ENCODE data around the gene CXCL12. TPM values are rescaled to one million over a fixed set of nuclear protein-coding genes. Genes with fewer than 3 reads are reported as not detected.

The CXCL12 gene
- polyA plus RNA-seq, 1 donor from 2014 or later: 0.14 TPM

DNA sequence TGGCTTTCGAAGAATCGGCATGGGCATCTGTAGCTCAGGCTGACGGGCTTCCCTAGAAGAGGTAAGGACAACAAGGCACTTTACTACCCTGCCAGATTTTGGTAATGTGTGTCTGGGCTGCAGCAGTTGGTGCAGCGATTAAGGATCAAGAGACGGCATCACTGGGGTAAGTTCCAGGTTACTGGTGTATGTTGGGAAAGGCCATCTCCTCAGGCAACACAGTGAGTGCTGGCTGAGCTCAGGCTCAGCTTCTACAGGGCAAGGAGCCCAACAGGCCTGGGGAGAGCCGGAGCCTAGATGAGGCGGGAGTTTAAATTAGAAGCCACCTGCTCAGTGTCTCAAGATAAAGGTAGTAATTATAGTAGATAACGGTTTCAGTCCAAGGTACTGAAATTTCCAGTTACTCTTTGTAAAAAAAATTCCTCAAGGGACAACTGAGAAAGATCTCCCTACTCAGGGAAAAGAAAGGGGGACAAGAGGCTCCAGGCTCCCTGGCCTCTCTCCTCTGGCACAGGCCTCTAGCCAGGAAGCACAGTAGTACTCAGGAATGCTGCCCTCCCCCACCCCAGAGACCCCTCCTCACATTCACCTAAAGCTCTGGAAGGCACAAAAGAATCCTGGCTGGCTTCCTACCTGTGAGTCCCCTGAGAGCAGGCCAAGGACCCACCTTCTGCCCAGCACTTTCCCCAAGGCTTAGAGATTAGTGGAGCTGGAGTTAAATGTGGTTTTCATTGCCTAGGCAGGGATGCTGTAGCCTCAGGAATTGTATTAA lies 3.9 kb downstream of the CXCL12 start:
- no peak overlapping the region for H3K4me3 ChIP-seq (ENCODE audit: low read length)
- H3K9ac ChIP-seq (ENCODE audit: low read length): no peak overlapping the region
- TF ChIP-seq, protein P1, sequence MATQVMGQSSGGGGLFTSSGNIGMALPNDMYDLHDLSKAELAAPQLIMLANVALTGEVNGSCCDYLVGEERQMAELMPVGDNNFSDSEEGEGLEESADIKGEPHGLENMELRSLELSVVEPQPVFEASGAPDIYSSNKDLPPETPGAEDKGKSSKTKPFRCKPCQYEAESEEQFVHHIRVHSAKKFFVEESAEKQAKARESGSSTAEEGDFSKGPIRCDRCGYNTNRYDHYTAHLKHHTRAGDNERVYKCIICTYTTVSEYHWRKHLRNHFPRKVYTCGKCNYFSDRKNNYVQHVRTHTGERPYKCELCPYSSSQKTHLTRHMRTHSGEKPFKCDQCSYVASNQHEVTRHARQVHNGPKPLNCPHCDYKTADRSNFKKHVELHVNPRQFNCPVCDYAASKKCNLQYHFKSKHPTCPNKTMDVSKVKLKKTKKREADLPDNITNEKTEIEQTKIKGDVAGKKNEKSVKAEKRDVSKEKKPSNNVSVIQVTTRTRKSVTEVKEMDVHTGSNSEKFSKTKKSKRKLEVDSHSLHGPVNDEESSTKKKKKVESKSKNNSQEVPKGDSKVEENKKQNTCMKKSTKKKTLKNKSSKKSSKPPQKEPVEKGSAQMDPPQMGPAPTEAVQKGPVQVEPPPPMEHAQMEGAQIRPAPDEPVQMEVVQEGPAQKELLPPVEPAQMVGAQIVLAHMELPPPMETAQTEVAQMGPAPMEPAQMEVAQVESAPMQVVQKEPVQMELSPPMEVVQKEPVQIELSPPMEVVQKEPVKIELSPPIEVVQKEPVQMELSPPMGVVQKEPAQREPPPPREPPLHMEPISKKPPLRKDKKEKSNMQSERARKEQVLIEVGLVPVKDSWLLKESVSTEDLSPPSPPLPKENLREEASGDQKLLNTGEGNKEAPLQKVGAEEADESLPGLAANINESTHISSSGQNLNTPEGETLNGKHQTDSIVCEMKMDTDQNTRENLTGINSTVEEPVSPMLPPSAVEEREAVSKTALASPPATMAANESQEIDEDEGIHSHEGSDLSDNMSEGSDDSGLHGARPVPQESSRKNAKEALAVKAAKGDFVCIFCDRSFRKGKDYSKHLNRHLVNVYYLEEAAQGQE (IDR thresholded peaks at IDR 0.05; ENCODE audit: borderline replicate concordance): no peak
- TF ChIP-seq TAF1 (IDR thresholded peaks at IDR 0.05; ENCODE audit: low read depth) (no peak), POLR2AphosphoS5 (IDR thresholded peaks at IDR 0.05) (no peak), EP300 (conservative IDR thresholded peaks at IDR 0.05; ENCODE audit: poor library complexity, severe bottlenecking) (no peak), SMC3 (conservative IDR thresholded peaks at IDR 0.05; ENCODE audit: poor library complexity) (no peak), MXI1 (conservative IDR thresholded peaks at IDR 0.05; ENCODE audit: poor library complexity, severe bottlenecking) (no peak), EZH2 (IDR thresholded peaks at IDR 0.05; ENCODE audit: borderline replicate concordance, insufficient read depth, low read length, poor library complexity, severe bottlenecking) (no peak), RAD21 (conservative IDR thresholded peaks at IDR 0.05) (no peak)
- TF ChIP-seq, protein P2, sequence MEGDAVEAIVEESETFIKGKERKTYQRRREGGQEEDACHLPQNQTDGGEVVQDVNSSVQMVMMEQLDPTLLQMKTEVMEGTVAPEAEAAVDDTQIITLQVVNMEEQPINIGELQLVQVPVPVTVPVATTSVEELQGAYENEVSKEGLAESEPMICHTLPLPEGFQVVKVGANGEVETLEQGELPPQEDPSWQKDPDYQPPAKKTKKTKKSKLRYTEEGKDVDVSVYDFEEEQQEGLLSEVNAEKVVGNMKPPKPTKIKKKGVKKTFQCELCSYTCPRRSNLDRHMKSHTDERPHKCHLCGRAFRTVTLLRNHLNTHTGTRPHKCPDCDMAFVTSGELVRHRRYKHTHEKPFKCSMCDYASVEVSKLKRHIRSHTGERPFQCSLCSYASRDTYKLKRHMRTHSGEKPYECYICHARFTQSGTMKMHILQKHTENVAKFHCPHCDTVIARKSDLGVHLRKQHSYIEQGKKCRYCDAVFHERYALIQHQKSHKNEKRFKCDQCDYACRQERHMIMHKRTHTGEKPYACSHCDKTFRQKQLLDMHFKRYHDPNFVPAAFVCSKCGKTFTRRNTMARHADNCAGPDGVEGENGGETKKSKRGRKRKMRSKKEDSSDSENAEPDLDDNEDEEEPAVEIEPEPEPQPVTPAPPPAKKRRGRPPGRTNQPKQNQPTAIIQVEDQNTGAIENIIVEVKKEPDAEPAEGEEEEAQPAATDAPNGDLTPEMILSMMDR (IDR thresholded peaks at IDR 0.05; ENCODE audit: poor library complexity, severe bottlenecking): no peak
- H3K9me2 ChIP-seq (ENCODE audit: insufficient read depth, low read length): no peaks in the 10 kb centered on the region
- H3K36me3 ChIP-seq (ENCODE audit: insufficient read depth, low read length): no peaks in the 10 kb centered on the region
- no peaks in the 10 kb centered on the region for H3K79me2 ChIP-seq (replicated peaks; ENCODE audit: insufficient read depth, low read length)
- no peak overlapping the region for H3K4me2 ChIP-seq (ENCODE audit: low read length)
- H3F3A ChIP-seq (ENCODE audit: insufficient read depth, low read length, poor library complexity, severe bottlenecking): peaks cover 2% of the 10 kb centered on the region
- H3K27ac ChIP-seq (ENCODE audit: low read length): no peak overlapping the region
- H4K20me1 ChIP-seq (ENCODE audit: insufficient read depth): no peaks in the 10 kb centered on the region
- no peak overlapping the region for H2AFZ ChIP-seq (ENCODE audit: low read depth, low read length)
- peaks cover 34% of the 10 kb centered on the region for H3K27me3 ChIP-seq (ENCODE audit: insufficient read depth, low read depth, low read length)
- H3K9me3 ChIP-seq (ENCODE audit: low read length): no peaks in the 10 kb centered on the region

DNA sequence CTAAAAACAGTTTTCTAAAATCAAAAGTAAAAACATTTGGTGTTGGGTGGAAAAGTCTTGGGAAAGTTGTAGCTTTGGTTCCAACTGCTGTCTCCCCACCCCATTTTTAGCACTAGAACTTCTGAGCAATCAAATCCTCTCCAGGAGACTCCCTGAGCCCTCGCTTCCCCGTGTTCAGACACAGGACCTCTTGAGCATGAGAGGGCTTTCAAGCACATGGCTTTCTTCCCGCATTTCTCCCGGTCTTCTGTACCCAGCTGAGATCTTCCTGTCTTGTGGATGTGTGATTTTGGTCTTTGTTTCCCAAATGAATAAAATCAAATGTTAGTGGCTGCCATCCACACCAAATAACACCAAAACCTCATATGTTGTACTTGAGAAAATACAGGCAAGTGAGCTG lies 5.0 kb downstream of the CXCL12 start:
- no peak overlapping the region for H3K9ac ChIP-seq (ENCODE audit: low read length)
- H3K27me3 ChIP-seq (ENCODE audit: insufficient read depth, low read depth, low read length): peaks cover 23% of the 10 kb centered on the region
- no peaks in the 10 kb centered on the region for H3K36me3 ChIP-seq (ENCODE audit: insufficient read depth, low read length)
- no peak overlapping the region for H3K4me3 ChIP-seq (ENCODE audit: low read length)
- TF ChIP-seq, protein P1 (IDR thresholded peaks at IDR 0.05; ENCODE audit: borderline replicate concordance): no peak
- TF ChIP-seq, protein P2 (IDR thresholded peaks at IDR 0.05; ENCODE audit: poor library complexity, severe bottlenecking): no peak
- TF ChIP-seq SMC3 (conservative IDR thresholded peaks at IDR 0.05; ENCODE audit: poor library complexity) (no peak), RAD21 (conservative IDR thresholded peaks at IDR 0.05) (no peak), MXI1 (conservative IDR thresholded peaks at IDR 0.05; ENCODE audit: poor library complexity, severe bottlenecking) (no peak), EZH2 (IDR thresholded peaks at IDR 0.05; ENCODE audit: borderline replicate concordance, insufficient read depth, low read length, poor library complexity, severe bottlenecking) (no peak), EP300 (conservative IDR thresholded peaks at IDR 0.05; ENCODE audit: poor library complexity, severe bottlenecking) (no peak)
- no peak overlapping the region for H3K27ac ChIP-seq (ENCODE audit: low read length)
- no peak overlapping the region for H2AFZ ChIP-seq (ENCODE audit: low read depth, low read length)
- no peak overlapping the region for H3K4me2 ChIP-seq (ENCODE audit: low read length)
- no peaks in the 10 kb centered on the region for H3K9me3 ChIP-seq (ENCODE audit: low read length)
- no peaks in the 10 kb centered on the region for H3K79me2 ChIP-seq (replicated peaks; ENCODE audit: insufficient read depth, low read length)
- no peaks in the 10 kb centered on the region for H3K9me2 ChIP-seq (ENCODE audit: insufficient read depth, low read length)
- H4K20me1 ChIP-seq (ENCODE audit: insufficient read depth): no peaks in the 10 kb centered on the region
- H3F3A ChIP-seq (ENCODE audit: insufficient read depth, low read length, poor library complexity, severe bottlenecking): peaks cover 2% of the 10 kb centered on the region
